Measurements from ENCODE around the gene KCND2.
"Not testable (repeated sequence)": the region's sequence is repeated elsewhere in the genome, so short reads cannot be mapped to it uniquely, and the experiment has no call there.

Gene KCND2

DNA sequence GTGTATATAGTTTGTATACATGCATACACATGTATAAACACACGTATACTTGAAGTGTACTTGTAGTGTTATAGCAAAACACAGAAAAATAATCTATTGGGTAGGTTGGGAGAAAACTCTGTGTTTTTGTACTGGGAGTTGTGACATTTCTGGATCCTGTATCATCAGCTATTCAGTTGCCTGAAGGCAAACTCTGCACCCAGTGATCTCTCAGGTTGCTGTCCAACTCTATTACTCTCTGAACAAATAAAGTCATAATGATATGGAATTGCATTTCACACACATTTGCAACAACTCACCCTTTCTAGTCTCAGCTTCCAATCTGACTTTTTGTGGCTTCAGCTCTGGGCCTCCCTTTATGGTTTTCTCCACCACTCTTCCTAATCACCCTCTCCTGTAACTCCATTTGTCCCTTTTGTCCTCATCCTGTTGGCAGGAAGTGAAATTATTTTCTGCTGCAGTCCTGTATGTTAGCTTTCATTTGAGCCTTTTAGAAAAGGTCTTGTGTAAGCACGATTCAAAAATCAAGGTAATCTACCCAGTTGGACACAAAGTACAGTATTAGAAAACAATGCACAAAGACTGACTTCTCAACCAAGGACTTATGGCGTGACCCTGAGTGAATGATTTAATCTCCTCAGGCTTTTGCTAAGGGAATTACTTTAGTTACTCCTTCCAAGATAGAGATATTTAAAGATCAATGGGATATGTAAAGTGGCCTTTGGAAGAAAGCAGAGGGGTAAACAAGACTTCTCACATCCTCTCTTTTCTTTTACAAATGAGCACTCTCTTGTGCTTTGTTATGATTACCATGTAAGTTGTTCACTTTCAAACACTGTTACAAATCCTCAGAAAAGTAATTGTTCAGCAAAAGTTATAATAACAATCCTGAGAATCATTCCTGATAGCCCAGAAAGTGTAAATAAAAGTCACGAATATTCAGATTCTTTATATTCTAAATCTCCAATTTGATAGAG is 249.1 kb downstream of the KCND2 start:
- no peak for TF ChIP-seq ZNF274 (IDR thresholded peaks at IDR 0.05; ENCODE audit: low read depth, low read length)

DNA sequence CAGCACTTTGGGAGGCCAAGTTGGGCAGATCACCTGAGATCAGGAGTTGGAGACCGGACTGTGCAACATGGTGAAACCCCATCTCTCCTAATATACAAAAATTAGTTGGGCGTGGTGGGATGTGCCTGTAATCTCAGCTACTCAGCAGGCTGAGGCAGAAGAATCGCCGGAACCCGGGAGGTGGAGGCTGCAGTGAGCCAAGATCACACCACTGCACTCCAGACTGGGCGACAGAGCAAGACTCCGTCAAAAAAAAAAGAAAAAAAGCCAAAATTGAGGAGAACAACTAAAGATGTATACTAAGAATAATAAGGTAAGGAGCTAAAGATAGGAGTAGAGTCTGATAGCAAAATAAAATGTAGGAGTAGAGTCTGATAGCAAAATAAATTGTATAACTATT is 251.0 kb downstream of the KCND2 start:
- no peak for TF ChIP-seq ZNF274 (IDR thresholded peaks at IDR 0.05; ENCODE audit: low read depth, low read length)
- H3K4me3 ChIP-seq (ENCODE audit: low read length), result no peak overlapping the region

More for the DNA sequence above, 249.1 kb downstream of the KCND2 start:
- H3K4me3 ChIP-seq (ENCODE audit: low read length), result no peak overlapping the region

DNA sequence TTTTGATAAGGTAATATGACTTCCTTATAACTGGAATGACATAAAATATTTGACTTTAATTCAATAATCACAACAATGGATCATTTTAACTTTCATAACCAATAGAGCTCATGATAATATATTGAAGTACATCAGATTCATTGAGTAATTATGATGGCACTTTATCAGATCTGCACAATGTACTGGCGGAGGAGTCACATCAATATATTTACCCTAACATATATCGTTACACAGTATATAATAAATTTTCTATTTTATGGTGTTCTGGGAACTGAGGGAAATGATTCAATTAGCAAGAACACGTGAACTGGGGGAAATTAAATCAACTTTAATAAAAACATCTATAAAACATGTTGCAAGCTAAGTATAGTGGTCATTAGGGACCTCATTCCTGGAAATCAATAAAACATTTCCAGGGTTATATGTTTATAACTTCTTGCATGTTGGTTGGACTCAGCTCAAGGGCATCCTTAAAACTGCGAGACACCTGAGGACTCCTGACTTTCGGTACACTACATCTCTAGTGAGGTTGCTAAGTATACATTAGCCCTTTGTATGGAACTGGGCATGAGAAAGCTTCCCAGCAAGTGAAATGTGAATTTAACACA is 254.0 kb downstream of the KCND2 start:
- TF ChIP-seq ZNF274 (IDR thresholded peaks at IDR 0.05; ENCODE audit: low read depth, low read length), result no peak
- H3K4me3 ChIP-seq (ENCODE audit: low read length), result no peak overlapping the region

DNA sequence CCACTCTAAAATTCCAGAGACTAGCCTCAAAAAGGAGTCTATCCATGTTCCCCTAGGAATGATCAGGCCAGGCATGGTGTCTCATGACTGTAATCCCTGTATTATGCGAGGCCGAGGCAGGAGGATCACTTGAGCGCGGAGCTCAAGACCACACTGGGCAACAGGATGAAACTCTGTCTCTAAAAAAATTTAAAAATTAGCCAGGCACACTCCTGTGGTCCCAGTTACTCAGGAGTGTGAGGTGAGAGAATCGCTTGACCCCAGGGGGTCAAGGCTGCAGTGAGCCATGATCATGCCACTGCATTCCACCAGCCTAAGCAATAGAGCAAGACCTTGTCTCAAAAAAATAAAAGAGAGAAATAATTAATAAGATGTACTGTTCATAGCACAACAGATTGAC is 256.8 kb downstream of the KCND2 start:
- TF ChIP-seq ZNF274 (IDR thresholded peaks at IDR 0.05; ENCODE audit: low read depth, low read length), result no peak
- H3K4me3 ChIP-seq (ENCODE audit: low read length), result no peak overlapping the region

DNA sequence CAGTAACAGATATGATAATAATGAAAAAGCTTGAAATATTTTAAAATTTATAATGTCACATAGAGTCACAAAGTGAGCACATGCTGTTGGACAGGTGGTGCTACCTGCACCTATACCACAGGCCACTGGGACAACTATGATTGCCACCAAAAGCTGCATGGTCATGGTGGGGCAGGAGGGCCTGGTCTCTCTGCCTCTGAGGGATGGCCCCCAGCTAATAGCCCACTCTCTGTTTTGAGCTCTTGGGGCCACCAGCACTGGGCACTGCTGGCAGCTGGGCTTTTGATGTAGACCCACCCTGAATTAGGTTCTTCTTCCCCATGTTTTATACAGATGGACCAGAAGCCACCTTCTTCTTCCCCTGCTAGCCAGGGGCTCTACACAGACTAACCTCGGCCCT is 265.4 kb downstream of the KCND2 start:
- TF ChIP-seq ZNF274 (IDR thresholded peaks at IDR 0.05; ENCODE audit: low read depth, low read length), result no peak
- H3K4me3 ChIP-seq (ENCODE audit: low read length), result no peak overlapping the region

DNA sequence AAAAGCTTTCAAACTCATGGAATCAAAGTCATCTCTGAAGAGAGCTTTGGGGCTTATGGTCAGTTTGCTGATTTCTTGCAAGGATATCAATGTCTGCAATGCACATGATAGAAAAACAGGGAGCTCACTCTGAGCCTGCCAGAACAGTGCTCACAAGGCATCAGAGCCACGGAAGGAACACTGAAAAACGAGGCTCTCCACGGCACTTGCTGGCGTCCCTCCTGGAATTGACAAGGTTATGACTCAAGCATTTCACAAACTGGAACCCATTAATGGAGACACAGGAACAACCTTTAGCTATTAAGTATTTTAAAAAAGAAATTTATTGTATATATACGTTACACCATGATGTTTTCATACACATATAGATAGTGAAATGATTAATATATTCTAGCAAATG is 266.3 kb downstream of the KCND2 start:
- TF ChIP-seq ZNF274 (IDR thresholded peaks at IDR 0.05; ENCODE audit: low read depth, low read length), result no peak
- no peak overlapping the region for H3K4me3 ChIP-seq (ENCODE audit: low read length)

DNA sequence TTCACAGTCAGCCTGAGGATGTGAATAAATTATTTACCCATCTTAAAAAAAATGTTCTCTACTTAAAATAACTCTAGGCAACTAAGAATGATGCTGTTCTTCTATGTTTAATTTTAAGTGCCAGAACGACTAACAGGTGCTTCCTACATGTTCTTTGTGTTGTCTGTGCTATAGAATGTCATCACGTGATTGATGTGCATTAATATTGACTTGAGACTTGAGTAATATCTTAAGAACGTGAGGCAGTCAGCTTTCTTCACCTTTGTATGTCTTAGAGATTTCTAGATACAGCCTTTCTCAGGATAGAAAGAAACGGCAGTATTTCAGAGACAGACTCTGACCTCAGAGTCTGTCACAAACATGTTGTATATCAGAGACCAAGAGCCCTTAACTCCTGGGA is 274.6 kb downstream of the KCND2 start:
- H3K4me3 ChIP-seq (ENCODE audit: low read length), result no peak overlapping the region
- TF ChIP-seq ZNF274 (IDR thresholded peaks at IDR 0.05; ENCODE audit: low read depth, low read length), result no peak

DNA sequence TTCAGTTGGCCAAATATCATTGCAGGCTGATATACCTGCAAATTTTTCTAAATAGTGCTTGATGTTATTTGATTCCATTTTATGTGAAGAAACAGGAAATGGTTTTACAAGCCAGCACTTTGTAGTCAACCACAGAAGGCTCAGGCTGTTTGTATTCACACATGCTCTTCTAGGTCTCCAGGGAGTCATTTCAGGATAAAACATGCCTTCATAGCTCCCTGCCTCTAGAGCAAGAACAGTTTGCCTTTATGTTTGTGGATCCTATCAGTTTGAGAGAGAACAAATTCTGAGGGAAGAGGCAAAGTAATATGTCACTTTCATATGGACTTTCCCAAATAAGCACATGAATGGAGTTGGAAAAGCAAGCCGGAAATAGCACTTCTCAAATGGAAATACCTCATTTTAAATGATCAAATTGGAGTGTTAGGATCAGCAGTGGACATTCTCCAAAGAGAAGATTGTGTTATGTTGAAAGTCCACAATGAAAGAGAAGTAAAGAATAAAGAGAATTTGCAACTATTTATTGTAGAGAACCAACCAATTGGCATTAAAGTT is 277.6 kb downstream of the KCND2 start:
- no peak overlapping the region for H3K4me3 ChIP-seq (ENCODE audit: low read length)

DNA sequence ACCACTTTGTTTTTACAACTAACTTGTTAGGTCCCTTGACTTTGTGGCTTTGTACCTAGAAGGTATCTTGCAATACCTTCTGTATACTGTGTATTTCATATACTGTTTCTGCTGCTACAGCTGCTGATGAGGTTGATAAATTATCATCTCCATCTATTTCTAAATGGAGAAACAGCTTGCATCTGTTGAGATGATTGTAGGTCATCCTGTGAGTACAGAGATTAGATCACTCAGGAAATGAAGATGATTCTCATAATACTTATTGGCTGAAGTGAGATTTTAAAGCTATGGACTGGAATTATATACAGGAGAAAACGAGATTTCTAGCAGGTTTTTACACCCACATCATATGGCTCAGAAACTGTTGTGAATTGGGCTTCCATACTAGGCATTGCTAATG is 280.5 kb downstream of the KCND2 start:
- no peak overlapping the region for H3K4me3 ChIP-seq (ENCODE audit: low read length)
- TF ChIP-seq ZNF274 (IDR thresholded peaks at IDR 0.05; ENCODE audit: low read depth, low read length), result no peak

More for the DNA sequence above, 277.6 kb downstream of the KCND2 start:
- no peak for TF ChIP-seq ZNF274 (IDR thresholded peaks at IDR 0.05; ENCODE audit: low read depth, low read length)

DNA sequence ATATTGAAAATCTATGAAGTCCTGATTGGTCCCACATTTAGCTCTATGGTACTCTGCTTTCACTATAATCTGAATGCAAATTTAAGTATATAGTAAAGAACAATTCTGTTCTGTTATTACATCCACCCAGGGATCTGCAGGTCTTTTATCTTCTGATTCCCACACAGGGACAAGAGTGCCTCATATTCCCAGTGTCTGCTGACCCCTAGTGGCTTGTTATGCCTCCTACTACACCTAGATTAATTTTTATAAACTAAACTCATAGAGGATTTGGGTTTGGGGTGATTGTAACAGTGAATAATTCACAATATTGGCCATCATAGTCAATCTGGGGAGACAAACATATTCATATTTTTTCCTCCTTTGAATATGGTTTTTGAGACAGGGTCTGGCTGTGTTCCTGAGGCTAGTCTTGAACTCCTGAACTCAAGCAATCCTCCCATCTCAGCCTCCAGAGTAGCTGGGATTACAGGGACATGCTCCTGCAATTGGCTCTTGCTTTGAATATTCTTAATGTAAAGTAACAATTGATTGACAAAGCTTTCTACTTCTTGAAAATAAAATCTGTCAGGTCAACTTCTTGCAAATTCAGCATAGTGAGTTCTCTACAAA is 282.1 kb downstream of the KCND2 start:
- no peak overlapping the region for H3K4me3 ChIP-seq (ENCODE audit: low read length)
- no peak for TF ChIP-seq ZNF274 (IDR thresholded peaks at IDR 0.05; ENCODE audit: low read depth, low read length)

DNA sequence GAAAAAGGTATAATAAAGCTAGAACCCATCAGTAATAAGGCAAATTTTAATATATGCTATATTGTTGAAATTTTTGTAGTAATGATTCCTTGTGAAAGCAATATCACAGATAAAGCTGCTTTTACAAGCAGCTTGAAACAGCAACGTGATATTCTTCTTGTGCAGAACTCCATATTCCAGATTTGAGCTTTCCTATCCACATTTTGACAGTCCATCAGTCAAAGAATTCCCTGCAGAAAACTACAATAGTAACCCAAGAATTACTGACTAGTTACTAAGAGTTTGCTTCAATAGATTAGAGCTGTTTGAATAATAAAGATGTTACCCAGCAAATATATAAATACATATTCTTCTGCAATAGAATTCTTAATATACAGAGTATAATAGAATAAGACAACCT is 291.2 kb downstream of the KCND2 start:
- no peak overlapping the region for H3K4me3 ChIP-seq (ENCODE audit: low read length)
- no peak for TF ChIP-seq ZNF274 (IDR thresholded peaks at IDR 0.05; ENCODE audit: low read depth, low read length)

DNA sequence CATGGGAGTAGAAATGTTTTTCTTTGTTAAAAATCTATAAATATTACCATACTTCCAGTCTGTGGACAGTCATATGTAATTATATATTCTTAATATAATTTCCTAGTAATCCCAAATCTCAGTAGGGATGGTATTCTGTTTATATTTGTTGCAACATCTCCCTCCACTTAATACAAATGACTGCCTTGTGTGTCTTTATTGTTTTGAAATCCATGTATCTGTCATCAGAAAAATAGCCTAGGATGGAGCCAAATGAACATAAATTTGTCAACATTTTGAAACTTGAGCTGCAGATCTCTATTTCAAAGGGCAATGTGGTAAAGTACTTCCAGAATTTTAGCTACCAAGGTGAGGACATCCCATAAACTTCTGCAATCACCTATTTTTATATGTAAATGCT is 294.2 kb downstream of the KCND2 start:
- TF ChIP-seq ZNF274 (IDR thresholded peaks at IDR 0.05; ENCODE audit: low read depth, low read length), result no peak
- H3K4me3 ChIP-seq (ENCODE audit: low read length), result no peak overlapping the region

DNA sequence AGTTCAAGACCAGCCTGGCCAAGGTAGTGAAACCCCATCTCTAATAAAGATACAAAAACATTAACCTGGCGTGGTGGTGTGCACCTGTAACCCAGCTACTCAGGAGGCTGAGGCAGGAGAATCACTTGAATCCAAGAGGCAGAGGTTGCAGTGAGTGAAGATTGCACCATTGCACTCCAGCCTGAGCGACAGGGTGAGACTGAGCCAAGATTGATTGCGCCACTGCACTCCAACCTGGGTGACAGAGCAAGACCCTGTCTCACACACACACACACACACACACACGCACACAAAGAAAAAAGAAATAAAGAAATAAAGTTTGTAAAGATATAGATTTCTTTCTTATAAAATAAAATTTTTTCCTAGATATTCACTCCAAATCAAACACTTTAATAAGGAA is 305.7 kb downstream of the KCND2 start:
- H3K4me3 ChIP-seq (ENCODE audit: low read length), result not testable (repeated sequence)

DNA sequence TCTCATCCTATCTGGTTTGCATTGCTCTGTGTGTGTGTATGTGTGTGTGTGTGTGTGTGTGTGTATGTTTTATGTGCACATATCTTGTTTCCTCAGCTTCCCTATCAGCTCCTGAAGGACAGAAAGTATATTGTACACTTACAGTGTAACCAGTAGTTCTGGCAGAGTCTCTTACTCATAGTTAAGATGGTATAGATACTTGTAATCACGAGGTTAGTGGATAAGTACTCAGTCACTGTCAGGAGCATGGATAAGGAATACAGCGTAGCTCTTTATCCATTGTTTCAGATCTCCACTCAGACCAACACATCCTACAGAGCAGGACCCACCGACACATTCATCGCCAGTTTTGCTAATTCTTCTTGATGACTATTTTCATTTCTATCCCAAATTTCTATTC is 309.9 kb downstream of the KCND2 start:
- no peak for TF ChIP-seq ZNF274 (IDR thresholded peaks at IDR 0.05; ENCODE audit: low read depth, low read length)

More for the DNA sequence above, 309.9 kb downstream of the KCND2 start:
- no peak overlapping the region for H3K4me3 ChIP-seq (ENCODE audit: low read length)
